H54 (cell line): Measurements from ENCODE around the gene ZNF335.
A peak's percentile ranks its signal among the peaks of the same experiment; 100 is the strongest.

Source experiments
- DNase-seq: peaks from one replicate; pipeline ENCODE4 v3.0.0; 2011; ENCODE audit warnings: low spot score, mixed read lengths; ENCODE audit not compliant: insufficient read length
- FAIRE-seq: peaks from 3 replicates; lab custom pipeline; 2011; peaks lifted over from hg19 to GRCh38; lab: Jason Lieb, UNC
- POLR2A ChIP-seq: IDR thresholded peaks from 2 replicates; pipeline ENCODE4 v1.6.1; 2011; ENCODE audit warnings: low read depth, mild to moderate bottlenecking, low read length

ZNF335 gene, protein sequence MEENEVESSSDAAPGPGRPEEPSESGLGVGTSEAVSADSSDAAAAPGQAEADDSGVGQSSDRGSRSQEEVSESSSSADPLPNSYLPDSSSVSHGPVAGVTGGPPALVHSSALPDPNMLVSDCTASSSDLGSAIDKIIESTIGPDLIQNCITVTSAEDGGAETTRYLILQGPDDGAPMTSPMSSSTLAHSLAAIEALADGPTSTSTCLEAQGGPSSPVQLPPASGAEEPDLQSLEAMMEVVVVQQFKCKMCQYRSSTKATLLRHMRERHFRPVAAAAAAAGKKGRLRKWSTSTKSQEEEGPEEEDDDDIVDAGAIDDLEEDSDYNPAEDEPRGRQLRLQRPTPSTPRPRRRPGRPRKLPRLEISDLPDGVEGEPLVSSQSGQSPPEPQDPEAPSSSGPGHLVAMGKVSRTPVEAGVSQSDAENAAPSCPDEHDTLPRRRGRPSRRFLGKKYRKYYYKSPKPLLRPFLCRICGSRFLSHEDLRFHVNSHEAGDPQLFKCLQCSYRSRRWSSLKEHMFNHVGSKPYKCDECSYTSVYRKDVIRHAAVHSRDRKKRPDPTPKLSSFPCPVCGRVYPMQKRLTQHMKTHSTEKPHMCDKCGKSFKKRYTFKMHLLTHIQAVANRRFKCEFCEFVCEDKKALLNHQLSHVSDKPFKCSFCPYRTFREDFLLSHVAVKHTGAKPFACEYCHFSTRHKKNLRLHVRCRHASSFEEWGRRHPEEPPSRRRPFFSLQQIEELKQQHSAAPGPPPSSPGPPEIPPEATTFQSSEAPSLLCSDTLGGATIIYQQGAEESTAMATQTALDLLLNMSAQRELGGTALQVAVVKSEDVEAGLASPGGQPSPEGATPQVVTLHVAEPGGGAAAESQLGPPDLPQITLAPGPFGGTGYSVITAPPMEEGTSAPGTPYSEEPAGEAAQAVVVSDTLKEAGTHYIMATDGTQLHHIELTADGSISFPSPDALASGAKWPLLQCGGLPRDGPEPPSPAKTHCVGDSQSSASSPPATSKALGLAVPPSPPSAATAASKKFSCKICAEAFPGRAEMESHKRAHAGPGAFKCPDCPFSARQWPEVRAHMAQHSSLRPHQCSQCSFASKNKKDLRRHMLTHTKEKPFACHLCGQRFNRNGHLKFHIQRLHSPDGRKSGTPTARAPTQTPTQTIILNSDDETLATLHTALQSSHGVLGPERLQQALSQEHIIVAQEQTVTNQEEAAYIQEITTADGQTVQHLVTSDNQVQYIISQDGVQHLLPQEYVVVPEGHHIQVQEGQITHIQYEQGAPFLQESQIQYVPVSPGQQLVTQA (N-terminal part only)

DNA sequence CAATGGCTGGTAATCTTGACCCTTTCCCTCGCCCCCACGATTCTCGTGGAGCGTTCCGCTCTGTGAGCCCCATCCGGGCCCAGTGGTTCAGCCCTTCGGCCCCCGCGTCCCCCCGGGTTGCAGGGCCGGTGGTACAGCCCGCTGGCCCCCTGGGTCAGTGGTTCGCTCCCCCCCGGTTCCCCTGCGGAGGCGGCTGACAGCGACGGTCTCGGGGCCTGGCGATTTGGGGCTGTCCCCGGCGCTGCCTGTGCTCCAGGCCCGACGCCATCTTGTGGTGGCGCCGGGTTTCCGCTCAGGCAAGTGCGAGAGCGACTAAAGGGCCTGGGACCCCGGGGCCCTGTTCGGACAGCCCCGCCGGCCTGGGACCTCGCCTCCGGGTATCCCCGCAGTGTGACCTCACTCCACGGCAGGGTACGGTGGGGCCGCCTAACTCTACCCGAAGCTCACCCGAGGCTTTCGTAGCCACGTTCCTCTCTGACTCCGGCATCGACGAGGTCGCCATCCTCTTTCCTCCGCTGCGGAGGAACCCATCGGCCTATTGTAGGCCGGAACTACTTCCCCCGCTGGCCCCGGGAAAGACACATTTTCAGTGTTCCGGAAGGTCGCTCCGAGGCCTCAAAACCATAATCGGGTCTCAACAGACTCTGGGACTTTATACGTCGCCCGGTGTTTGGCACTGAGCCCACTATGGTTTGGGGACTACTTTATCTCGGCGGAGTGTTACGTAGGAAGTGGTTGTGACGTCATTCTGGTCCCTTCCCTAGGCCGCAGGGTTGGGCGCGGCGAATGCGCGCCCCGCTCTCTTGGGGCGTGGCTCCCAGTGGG, at the start of gene ZNF335:
TSS of gene ZNF335 (minus strand) at position 529 of the 825 bp plus-strand sequence. CDS start 793 bp downstream, outside the sequence.
- DNase-seq, result peak; percentile 88
- peak; percentile 62 for TF ChIP-seq POLR2A
- no peak for FAIRE-seq

DNA sequence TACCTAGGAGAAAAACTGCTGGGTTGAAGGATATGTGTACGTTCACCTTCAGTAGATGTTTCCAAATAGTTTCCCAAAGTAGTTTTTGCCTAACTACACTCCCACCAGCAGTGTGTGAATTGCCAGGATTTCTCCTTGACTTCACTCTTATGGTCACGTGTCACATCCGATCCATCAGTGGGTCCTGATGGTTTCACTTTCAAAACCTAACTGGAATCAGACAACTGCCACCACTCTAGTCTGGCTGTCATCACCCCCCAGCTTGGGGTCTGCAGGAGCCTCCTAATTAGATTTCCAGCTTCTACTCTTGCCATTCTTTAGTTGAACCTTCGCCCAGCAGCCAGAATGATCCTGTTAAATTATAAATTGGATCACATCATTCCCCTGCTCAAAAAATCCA, 48.6 kb upstream of the ZNF335 start:
- no peak for TF ChIP-seq POLR2A
- DNase-seq (no peak), FAIRE-seq (no peak)

DNA sequence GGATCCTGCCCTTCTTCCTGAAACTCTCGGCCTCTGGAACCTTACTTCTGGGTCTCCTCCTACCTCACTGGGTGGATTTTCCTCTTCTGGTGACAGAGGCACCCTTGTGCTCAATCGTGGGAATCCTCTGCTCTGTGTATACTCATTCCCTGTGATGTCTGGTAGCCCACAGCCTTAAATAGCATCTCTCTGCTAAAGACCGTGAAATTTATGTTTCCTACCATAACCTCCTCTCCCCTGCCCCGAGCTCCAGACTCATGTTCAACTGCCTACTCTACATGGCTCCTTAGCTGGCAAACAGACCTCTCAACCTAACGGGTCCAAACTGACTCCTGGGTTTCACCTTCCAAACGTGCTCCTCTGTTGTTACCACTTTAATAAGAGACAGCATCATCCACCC, 46.6 kb upstream of the ZNF335 start:
- TF ChIP-seq POLR2A, result no peak
- FAIRE-seq (no peak), DNase-seq (no peak)

DNA sequence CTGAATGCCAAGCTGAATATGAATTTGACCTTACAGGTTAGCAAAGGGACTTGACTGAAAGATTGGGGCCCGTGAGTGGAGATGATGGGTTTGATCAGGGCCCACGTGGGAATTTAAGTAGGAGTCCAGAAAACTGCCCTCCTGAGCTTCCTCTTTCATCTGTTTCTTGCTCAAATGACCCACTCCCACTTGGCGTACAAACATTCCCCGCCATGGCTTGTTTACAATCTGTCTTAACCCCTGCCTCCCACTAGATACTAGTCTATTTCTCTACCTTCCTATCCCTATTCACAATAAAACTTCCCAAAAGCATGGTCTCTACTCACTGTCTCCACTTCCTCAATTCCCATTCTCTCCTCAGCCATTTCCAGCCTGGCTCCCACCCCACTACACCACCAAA, 46.1 kb upstream of the ZNF335 start:
- DNase-seq (no peak), FAIRE-seq (no peak)
- TF ChIP-seq POLR2A, result no peak

DNA sequence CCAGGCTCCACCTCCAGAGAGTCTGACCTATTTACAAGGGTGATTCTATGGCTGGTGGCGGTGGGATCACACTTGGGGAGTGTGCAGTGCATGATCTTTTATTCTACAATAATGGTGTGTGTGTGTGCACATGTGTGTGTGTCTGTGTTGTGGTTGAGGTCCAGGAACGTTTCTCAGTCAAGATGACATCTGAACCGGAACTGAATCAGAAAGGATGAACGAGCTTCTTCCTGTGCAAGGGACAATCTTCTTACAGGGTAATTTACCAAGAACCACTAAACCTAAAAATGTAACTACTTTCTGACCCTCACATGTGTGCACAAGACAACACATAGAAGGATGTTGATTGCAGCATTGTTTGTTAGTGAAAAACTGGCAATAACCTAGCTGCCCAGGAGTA, 45.3 kb upstream of the ZNF335 start:
- no peak for TF ChIP-seq POLR2A
- DNase-seq (no peak), FAIRE-seq (no peak)

DNA sequence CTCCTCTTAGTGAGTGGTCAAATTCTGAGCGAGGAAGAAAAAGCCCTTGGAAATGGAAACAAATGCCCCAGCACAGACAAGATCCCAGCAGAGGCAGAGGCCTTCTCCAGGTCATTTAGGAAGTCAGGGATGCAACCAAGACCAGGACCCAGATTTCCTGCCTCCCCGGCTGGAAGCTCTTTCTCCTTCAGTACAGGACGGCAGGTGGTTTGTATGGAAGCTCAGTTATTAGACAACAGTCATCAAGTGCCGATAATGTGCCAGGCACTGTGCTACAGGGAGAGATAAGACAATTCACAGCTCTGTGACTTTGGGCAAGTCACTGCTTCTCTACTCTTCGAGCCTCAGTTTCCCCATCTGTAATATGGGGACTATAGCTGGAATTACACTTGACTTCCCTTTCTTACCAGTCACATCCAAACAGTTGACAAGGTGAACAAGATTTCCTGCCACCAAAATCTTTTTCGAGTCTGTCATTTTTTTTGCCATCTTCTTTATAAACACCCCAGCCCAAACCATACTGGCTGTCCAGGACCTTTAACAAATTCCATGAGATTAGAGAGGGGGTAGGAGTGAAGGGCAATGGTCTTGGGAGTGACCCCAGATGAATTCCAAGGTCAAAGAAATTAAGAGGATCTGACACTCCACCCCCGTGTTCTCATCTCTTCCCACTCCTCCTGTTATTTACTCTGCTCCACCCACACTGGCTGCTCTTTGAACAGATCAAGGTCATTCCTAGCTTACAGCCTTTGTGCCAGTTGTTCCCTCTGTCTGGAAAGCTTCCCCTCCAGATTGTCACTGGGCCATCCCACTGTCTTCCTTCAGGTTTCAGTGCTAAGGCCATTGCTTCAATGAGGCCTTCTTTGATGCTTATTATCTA, 42.8 kb upstream of the ZNF335 start:
- FAIRE-seq (no peak), DNase-seq (no peak)
- no peak for TF ChIP-seq POLR2A

DNA sequence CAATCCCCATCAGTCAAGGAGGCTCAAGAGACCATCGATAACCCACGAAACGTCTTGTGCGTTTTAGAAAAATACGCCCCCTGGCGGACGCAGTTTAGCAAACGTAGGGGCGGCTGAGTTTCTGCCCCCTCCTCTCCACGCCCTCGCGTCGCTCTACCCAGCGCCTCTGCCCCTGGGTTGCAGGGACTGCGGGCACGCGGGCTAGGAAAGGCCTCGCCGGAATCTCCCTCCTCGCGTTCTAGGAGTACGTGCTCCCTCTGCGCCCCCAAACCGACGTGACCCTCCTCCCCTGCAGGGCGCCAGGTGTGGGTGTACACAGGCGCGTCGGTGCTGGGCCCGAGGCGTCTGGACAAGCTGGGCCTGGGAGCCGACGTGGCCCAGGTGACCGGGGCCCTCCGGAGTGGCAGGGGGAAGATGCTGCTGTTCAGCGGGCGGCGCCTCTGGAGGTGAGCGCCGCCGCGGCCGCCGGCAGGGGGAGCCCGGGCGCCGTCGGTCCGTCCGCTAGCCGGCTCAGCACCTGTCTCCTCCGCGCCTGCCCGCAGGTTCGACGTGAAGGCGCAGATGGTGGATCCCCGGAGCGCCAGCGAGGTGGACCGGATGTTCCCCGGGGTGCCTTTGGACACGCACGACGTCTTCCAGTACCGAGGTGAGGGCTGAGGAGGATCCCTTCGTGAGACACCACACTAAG, 42.0 kb upstream of the ZNF335 start:
- FAIRE-seq, result no peak
- peak; percentile 74 for DNase-seq
- no peak for TF ChIP-seq POLR2A

DNA sequence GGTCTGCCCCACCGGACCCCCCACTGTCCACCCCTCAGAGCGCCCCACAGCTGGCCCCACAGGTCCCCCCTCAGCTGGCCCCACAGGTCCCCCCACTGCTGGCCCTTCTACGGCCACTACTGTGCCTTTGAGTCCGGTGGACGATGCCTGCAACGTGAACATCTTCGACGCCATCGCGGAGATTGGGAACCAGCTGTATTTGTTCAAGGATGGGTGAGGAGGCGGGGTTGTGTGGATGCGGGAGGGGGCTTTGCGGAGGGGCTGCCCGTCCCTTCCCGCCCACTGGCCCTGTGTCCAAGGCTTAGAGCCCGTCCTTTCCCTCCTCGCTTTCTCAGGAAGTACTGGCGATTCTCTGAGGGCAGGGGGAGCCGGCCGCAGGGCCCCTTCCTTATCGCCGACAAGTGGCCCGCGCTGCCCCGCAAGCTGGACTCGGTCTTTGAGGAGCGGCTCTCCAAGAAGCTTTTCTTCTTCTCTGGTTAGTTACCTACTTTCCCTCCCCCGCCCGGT, 41.4 kb upstream of the ZNF335 start:
- no peak for TF ChIP-seq POLR2A
- no peak for DNase-seq
- no peak for FAIRE-seq

DNA sequence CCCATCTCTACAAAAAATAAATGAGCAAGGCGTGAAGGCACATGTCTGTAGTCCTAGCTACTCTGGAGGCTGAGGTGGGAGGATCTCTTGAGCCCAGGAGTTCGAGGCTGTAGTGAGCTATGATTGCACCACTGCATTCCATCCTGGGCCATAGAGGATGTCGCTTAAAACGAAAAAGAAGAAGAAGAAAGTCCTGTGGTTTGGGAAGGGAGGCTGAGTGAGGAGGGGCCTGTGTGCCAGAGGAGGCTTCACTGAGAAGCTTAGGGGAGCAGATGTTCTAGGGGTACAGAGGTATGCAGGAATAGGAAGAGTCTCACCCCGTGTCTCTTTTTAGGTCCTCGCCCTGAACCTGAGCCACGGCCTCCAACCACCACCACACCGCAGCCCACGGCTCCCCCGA, 40.9 kb upstream of the ZNF335 start:
- no peak for TF ChIP-seq POLR2A
- no peak for FAIRE-seq
- DNase-seq, result no peak

DNA sequence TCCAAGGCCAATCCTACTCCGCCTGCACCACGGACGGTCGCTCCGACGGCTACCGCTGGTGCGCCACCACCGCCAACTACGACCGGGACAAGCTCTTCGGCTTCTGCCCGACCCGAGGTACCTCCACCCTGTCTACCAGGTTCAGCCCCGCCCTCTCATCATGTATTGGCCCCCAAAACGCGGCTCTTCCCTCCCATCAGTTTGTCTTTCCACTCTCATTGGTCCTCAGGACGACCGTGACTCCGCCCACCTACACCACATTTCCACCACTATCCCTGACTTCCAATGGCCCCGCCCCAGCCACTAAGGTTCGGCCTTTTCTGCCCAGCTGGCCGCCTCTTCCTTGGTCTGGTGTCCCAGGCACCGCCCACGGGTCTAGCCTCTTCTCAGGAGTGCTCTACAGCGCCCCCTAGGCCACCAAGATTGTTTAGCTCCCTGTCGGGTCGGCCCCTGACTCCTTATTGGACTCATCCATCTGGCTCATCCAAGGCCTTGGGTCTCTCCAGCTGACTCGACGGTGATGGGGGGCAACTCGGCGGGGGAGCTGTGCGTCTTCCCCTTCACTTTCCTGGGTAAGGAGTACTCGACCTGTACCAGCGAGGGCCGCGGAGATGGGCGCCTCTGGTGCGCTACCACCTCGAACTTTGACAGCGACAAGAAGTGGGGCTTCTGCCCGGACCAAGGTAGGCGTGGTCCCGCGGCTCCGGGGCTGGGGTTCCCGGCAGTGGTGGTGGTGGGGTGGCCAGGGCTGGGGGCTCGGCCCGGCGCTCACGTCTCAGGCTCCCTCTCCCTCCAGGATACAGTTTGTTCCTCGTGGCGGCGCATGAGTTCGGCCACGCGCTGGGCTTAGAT, 39.9 kb upstream of the ZNF335 start:
- no peak for TF ChIP-seq POLR2A
- peak; percentile 71 for DNase-seq
- FAIRE-seq, result no peak
